Muscle of back (tissue), 11 donors: ENCODE results near the gene MEAK7. TPM values are rescaled to one million over a fixed set of nuclear protein-coding genes. Genes with fewer than 3 reads are reported as not detected.
"Not testable (repeated sequence)": the region's sequence is repeated elsewhere in the genome, so short reads cannot be mapped to it uniquely, and the experiment has no call there.

Experiments
- DNase-seq, 3 donors: peaks; one replicate each; pipeline versions ENCODE4 v3.0.0 to v3.0.0-alpha.2; 2013
- polyA plus RNA-seq, 10 donors: library from polyadenylated mRNA; unstranded; fragments of 120-200 nt; gene quantifications; one replicate each; pipeline ENCODE4 v1.2.1, GENCODE V29; 2013; ENCODE audit not compliant: insufficient read length in 10 of 10

MEAK7 gene
- polyA plus RNA-seq, 10 donors: 8.9 to 13.8 (median 9.7) TPM

DNA sequence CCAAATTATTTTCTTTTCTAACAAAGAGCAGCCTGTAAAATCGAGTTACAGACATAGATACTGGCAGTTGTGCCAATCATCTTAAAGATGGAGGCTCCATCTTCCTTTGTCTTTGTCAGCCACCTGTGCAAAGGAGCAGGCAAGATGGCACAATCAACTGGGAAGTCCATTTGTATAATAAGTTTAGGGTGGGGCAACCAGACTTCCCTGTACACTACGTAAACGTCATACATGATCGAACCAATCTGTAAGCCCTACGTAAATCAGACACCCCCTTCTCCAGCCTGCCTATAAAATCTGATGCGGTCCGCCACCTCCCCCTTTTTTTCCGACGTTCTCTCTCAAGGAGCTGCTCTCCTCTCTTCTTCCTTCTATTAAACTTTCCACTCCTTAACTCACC lies 31.4 kb upstream of the MEAK7 start:
- no peak for DNase-seq

DNA sequence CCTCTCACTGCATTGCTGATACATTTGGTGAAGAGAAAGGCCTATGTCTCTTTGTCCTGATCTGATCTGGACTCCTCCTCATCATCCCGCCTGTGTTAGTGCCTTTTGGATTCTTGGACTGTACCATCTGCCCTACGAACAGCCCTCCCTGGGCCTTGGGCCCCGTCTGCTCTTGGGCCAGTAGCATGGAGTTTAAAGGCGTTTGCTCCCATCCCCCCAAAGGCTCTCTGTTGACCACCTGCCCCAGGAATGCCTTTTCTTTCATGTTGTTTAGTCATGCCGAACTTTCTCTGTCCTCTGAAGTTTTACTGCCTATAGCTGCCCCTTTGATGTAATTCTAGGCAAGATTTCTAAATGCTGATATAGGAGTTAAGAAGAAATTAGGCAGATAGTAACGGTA lies 30.9 kb upstream of the MEAK7 start:
- DNase-seq: no peak

DNA sequence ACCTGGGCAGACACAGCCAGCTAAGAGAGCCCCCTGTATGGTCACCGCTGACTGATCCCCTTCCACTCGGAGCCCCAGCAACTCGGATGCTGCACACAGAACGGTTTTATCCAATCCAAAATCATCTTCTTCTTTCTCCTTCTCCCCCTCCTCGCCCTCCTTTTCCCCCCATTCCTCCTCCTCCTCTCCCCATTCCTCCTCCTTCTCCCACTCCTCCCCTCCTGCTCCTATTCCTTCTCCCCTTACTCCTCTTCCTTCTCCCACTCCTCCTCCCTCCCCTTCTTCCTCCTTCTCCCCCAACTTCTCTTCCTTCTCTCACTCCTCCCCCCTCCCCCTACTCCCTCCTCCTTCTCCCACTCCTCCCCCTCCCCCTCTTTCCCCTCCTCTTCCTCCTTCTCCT lies 30.4 kb upstream of the MEAK7 start:
- no peak for DNase-seq

- no peak for DNase-seq
Measured at GRCh38 chr16:84532855-84533486, 28.5 kb upstream of the MEAK7 start.

DNA sequence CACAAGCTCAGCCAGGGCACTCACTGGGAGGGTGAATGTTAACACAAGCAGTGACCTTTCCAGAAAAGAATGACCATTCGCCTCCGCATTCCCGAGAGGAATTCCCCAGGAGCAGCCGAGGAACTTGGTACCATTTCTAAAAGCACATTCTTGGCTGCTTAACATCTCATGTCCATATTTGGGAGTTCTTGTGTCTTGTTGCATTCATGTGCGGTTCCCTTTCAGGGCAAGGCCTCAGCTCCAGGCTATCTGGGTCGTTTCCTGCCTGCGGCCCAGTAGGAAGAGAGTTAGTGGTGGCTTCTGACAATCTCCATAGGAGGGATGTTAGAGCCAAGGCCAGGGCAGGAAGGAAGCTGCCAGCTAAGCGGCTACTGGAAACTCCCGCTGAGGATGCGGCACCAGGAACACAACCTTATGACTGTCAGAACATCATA lies 27.8 kb upstream of the MEAK7 start:
- peak; percentile 77 to 90 (median 86) for DNase-seq

- DNase-seq: no peak
Measured at GRCh38 chr16:84531671-84532111, 27.2 kb upstream of the MEAK7 start.

DNA sequence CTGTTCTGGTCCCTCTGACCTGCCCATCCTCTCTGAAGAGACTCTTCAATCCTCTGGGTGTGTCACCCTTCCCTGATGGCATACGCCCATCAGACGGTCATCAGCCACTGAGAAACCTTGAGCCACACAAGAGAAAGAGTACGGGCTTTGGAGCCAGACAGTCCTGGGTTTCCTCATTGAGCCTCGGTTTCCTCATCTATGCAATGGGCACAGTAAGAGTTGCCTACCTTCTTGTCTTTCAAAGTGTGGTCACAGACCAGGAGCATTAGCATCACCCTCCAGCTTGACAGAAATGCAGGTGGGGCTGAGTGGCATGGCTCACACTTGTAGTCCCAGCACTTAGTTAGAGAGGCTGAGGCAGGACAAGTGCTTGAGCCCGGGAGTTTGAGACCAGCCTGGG lies 26.1 kb upstream of the MEAK7 start:
- DNase-seq: no peak

DNA sequence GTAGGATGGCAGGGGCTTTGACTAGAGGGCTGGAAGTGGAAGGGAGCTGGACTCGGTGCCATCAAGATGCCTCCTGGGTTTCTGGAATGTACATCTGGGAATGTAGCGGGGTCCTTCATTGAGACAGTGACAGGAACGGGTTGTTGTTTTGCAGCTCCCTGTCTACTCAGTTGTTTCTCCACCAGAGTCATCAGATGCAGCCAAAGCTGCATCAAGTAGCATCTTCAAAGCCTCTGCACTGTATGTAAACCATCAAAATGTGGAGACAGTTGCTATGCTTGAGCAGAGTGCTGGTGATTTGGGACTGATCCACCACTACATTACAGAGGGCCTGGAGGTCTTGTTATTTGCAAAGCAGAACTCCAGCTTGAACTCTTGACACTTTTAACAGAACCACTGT lies 25.1 kb upstream of the MEAK7 start:
- no peak for DNase-seq

GRCh38 chr16:84528322-84528721 lies 23.9 kb upstream of the MEAK7 start:
- DNase-seq: no peak

GRCh38 chr16:84527532-84528269 lies 23.2 kb upstream of the MEAK7 start:
- no peak for DNase-seq

- peak in 2 of 3 donors; percentile 70 to 82 for DNase-seq
Measured at GRCh38 chr16:84526794-84527531, 22.5 kb upstream of the MEAK7 start.

DNA sequence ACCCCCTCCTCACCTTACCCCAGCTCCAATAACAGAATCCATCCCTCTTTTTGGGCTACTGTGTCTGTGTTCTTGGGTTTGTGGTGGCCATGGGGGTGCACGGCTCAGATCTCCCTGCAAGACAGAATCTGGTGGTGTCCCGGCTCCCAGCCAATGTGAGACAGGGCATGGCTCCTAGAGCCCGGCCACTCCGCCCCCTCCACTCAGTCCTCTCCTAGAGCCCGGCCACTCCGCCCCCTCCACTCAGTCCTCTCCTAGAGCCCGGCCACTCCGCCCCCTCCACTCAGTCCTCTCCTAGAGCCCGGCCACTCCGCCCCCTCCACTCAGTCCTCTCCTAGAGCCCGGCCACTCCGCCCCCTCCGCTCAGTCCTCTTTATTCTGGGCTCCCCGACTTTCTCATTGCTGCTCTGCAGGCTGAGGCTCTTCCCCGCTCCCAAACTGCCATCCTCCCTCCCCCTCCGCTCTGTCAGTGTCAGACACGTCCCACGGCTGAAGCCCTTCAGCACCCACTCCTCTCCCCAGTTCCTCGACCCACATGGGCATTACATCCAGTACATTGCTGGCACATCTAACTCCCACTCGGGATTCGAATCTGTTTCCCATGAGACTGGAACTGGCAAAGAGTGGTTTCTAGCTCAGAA lies 20.6 kb upstream of the MEAK7 start:
- not testable (repeated sequence) for DNase-seq

DNA sequence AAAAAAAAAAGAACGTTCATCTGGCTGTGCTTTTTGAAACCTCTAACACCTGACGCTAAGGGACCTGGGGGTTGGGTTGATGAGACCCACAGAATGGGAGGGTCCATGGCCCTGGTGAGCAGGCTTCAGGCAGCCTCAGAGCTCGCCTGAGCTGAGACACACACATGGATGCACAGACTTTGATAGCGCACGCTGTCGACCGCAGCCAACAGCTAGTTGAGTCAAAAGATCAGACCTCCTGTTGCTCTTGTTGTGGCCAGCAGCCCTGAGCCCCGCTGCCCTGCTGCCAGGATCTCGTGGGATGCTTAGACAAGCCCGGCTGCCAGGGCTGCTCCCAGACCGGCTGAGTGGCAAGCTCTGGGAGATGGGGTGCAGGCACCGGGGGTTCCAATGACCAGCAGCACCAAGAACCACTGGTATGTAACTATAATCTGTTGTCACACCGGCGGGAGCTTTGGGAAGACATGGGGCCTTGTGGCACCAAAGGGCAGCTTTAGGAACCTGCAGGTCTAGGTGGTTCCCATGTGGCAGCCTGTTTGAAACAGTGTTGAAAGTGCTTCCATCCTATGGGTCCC lies 20.0 kb upstream of the MEAK7 start:
- no peak for DNase-seq

DNA sequence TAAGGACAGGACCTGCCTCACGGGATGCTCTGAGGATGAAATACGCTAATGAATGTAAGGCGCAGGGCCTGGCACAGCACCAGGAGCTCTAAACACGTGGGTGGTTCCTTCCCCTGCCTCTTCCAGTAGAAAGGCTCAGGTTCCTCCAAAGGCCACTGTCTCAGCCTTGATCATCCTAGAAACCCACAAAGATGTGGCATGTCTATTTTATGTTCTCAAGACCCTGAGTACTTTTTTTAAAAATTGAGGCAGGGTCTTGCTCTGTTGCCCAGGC lies 17.0 kb upstream of the MEAK7 start:
- no peak for DNase-seq

- no peak for DNase-seq
Measured at GRCh38 chr16:84520725-84521496, 16.5 kb upstream of the MEAK7 start.

DNA sequence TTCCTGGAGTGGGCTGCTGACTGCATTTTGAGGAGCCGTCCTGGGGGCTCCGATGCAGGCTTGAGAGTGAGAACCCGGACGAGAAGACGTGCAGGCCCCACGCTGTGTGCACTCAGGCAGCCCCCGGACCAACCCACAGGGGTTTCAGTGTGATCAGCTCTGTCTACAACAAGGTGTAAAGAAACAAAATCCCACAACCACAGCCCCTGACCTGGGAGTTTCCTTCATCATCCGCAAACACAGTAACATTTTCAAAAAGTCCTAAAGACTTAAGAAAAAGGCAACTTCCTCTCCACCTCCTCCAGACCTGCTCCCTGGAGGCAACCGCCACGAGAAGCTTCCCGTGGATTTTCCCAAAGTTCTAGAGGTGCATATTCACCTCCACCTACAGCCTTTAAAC lies 15.4 kb upstream of the MEAK7 start:
- DNase-seq: no peak

- DNase-seq: no peak
Measured at GRCh38 chr16:84518804-84519341, 14.4 kb upstream of the MEAK7 start.

GRCh38 chr16:84518220-84518619 lies 13.8 kb upstream of the MEAK7 start:
- not testable (repeated sequence) for DNase-seq

DNA sequence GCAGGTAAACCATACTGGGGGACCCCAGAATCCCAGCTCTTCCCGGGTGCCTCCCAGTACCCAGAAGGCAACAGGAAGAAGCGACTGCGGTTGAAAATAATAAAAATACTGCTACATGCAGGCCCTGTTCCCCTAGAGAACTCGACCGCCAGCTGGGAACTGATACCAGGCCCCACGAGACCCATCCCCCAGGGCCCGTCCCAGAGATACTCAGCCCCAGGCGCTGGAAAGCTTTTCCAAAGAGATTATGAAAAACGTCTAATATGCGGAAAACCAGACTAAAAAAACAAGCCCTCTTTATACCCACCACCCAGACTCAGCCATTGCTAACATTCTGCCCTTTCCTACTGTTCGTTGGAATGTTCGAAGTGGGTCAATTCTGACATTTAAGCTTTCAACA lies 12.9 kb upstream of the MEAK7 start:
- no peak for DNase-seq

GRCh38 chr16:84514874-84515835 lies 10.7 kb upstream of the MEAK7 start:
- no peak for DNase-seq
